Activated T-helper 2 cell treated with anti-CD3 and anti-CD28 coated beads, Interferon-gamma antibody, Interleukin-2, Interleukin-4, amounts not matched to agents 10 μg/mL and 5 μg/mL and 100 μg/mL, durations not matched to agents 14 hours and 24 hours and 36 hours (primary cell): Measurements from ENCODE around the gene MLXIPL. TPM values are rescaled to one million over a fixed set of nuclear protein-coding genes. Genes with fewer than 3 reads are reported as not detected.
"Not testable (repeated sequence)": the region's sequence is repeated elsewhere in the genome, so short reads cannot be mapped to it uniquely, and the experiment has no call there.

Experiments used
- DNase-seq: peaks from one replicate; pipeline ENCODE4 v3.0.0; 2021; ENCODE audit warnings: low spot score
- H3K27ac Mint-ChIP-seq: one replicate; pipeline ENCODE4 v1.8.0; 2021; ENCODE audit warnings: mixed read lengths
- H3K27me3 Mint-ChIP-seq: one replicate; pipeline ENCODE4 v1.8.0; 2021; ENCODE audit warnings: low read depth, mixed read lengths
- H3K36me3 Mint-ChIP-seq: one replicate; pipeline ENCODE4 v1.8.0; 2021; ENCODE audit warnings: low read depth, mixed read lengths
- H3K4me1 Mint-ChIP-seq: one replicate; pipeline ENCODE4 v1.8.0; 2021; ENCODE audit warnings: low read depth, mixed read lengths
- H3K4me3 Mint-ChIP-seq: one replicate; pipeline ENCODE4 v1.8.0; 2021; ENCODE audit warnings: low read depth, mild to moderate bottlenecking, moderate library complexity, mixed read lengths
- H3K9me3 Mint-ChIP-seq: one replicate; pipeline ENCODE4 v1.8.0; 2021; ENCODE audit warnings: mixed read lengths
- intact Hi-C: fragments of 100-400 bp; cut with micrococcal nuclease; formaldehyde crosslinking; loops from one replicate; pipeline ENCODE4 v1.15.1; 2023
- total RNA-seq: library from RNA; stranded (reverse); gene quantifications from 2 replicates; pipeline ENCODE4 v1.2.3, GENCODE V29; 2022

MLXIPL gene
- total RNA-seq, 1 donor from 2014 or later = not detected

DNA sequence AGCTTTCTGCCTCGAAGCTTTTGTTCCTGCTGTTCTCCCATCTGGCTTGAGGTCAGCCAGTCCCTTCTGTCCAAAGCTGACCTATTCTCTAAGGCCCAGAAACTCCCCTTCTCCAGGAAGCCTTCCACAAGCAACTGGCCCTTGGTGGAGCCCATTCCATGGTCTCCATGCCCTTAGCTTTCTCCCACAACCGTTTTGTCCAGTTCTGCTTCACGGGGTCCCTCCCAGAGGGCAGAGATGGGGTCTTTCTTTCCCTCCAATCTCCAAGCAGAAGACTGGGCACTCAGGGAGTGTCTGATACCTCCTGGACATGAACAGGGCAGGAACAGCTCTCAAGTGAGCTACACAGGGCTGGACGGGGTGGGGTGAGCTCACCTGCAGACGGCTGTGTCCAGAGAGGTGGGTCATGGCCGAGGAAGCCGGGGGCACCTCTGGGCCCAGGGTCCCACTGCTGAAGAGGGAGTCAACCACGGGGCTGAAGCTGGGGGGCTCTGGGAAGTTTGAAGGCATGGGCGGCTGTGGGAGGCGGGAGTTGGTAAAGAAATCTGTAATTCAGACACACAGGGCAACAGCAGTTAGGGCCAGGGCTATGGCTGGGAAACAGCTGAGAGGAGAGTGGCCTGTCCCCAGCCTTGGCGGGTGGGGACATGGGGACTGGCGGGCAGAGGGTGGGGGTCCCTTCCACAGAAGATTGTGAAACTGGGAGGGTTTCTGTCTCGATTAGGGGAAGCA lies 25.0 kb downstream of the MLXIPL start:
- no peak overlapping the region for H3K27ac Mint-ChIP-seq
- H3K9me3 Mint-ChIP-seq = no peaks in the 10 kb centered on the region
- peaks cover 10% of the 10 kb centered on the region for H3K27me3 Mint-ChIP-seq
- no peak for DNase-seq
- H3K4me3 Mint-ChIP-seq = no peak overlapping the region
- no peaks in the 10 kb centered on the region for H3K36me3 Mint-ChIP-seq
- intact Hi-C loops = no loop called here
- no peaks in the 10 kb centered on the region for H3K4me1 Mint-ChIP-seq

- intact Hi-C loops = no loop called here
- no peaks in the 10 kb centered on the region for H3K9me3 Mint-ChIP-seq
- no peak overlapping the region for H3K27ac Mint-ChIP-seq
- peaks cover 12% of the 10 kb centered on the region for H3K27me3 Mint-ChIP-seq
- H3K4me3 Mint-ChIP-seq = no peak overlapping the region
- no peaks in the 10 kb centered on the region for H3K36me3 Mint-ChIP-seq
- H3K4me1 Mint-ChIP-seq = no peaks in the 10 kb centered on the region
- no peak for DNase-seq
These were observed 26.1 kb downstream of the MLXIPL start for GRCh38 chr7:73597978-73598782.

GRCh38 chr7:73596191-73597065 lies 27.9 kb downstream of the MLXIPL start:
- H3K9me3 Mint-ChIP-seq = no peaks in the 10 kb centered on the region
- no peak overlapping the region for H3K27ac Mint-ChIP-seq
- intact Hi-C loops = no loop called here
- H3K4me1 Mint-ChIP-seq = no peaks in the 10 kb centered on the region
- H3K36me3 Mint-ChIP-seq = no peaks in the 10 kb centered on the region
- no peak overlapping the region for H3K4me3 Mint-ChIP-seq
- no peak for DNase-seq
- H3K27me3 Mint-ChIP-seq = peaks cover 12% of the 10 kb centered on the region

GRCh38 chr7:73595358-73595757 lies 29.0 kb downstream of the MLXIPL start:
- H3K27me3 Mint-ChIP-seq = peaks cover 12% of the 10 kb centered on the region
- H3K9me3 Mint-ChIP-seq = no peaks in the 10 kb centered on the region
- no peak overlapping the region for H3K4me3 Mint-ChIP-seq
- no peak overlapping the region for H3K27ac Mint-ChIP-seq
- H3K36me3 Mint-ChIP-seq = no peaks in the 10 kb centered on the region
- DNase-seq = no peak
- intact Hi-C loops = no loop called here
- H3K4me1 Mint-ChIP-seq = no peaks in the 10 kb centered on the region

DNA sequence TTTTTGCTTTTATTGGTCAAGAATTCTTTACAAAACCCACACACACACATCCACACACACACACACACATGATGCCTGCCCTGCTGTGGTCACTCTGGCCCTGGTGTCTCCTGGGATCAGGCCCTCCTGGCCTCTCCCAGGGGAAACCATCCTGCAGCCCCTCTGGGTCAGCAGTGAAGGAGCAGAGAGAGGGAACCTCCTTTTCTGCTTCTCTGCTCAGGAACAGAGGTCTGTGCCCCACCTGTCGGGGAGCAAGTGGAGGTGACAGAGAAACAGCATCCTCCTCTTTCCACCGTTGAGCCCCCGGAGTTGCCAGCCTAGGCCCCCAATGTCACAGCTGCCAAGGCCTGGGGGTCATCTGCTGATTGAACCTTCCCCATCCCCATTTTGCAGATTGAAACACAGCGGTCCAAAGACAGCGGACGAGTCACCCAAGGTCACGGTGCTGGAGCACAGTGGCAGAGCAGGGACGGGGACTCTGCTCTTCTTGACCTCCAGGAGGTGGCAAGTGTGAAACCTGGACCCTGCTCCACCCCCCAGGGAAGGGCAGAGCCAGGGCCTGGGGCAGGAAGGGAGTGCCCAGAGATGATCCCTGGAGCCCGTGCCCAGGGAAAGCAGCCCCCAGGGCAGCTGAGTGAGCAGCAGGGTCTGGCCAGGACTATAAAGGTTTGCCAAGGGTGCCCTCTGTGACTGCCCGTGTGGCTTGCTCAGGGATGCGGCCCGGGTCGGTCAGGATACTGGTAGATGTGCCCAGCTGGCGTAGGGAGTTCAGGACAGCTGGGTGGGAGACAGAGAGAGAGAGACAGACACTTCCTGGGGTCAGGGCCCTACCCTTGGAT lies 30.9 kb downstream of the MLXIPL start:
- H3K9me3 Mint-ChIP-seq = no peaks in the 10 kb centered on the region
- no peak overlapping the region for H3K4me3 Mint-ChIP-seq
- no peak for DNase-seq
- intact Hi-C loops = no loop called here
- H3K36me3 Mint-ChIP-seq = no peaks in the 10 kb centered on the region
- peaks cover 11% of the 10 kb centered on the region for H3K27me3 Mint-ChIP-seq
- no peaks in the 10 kb centered on the region for H3K4me1 Mint-ChIP-seq
- no peak overlapping the region for H3K27ac Mint-ChIP-seq

- intact Hi-C loops = no loop called here
- Mint-ChIP-seq H3K4me1 (peaks cover 5% of the 10 kb centered on the region), H3K36me3 (no peaks in the 10 kb centered on the region), H3K27me3 (peaks cover 8% of the 10 kb centered on the region), H3K9me3 (no peaks in the 10 kb centered on the region), H3K27ac (no peak overlapping the region), H3K4me3 (no peak overlapping the region)
- no peak for DNase-seq
These were observed 37.4 kb downstream of the MLXIPL start for GRCh38 chr7:73586911-73587310.

- peaks cover 7% of the 10 kb centered on the region for H3K4me1 Mint-ChIP-seq
- H3K27me3 Mint-ChIP-seq = peaks cover 8% of the 10 kb centered on the region
- no peaks in the 10 kb centered on the region for H3K9me3 Mint-ChIP-seq
- no peaks in the 10 kb centered on the region for H3K36me3 Mint-ChIP-seq
- H3K27ac Mint-ChIP-seq = no peak overlapping the region
- intact Hi-C loops = no loop called here
- H3K4me3 Mint-ChIP-seq = no peak overlapping the region
- no peak for DNase-seq
These were observed 39.1 kb downstream of the MLXIPL start for GRCh38 chr7:73585196-73585595.

- Mint-ChIP-seq H3K9me3 (no peaks in the 10 kb centered on the region), H3K4me3 (no peak overlapping the region), H3K36me3 (peaks cover 3% of the 10 kb centered on the region), H3K27ac (no peak overlapping the region), H3K4me1 (peaks cover 12% of the 10 kb centered on the region), H3K27me3 (peaks cover 8% of the 10 kb centered on the region)
- intact Hi-C loops = loop anchor here (1.0 kb wide), 1 partner anchor 60 kb away; the partner anchor contains the start of gene BAZ1B
- DNase-seq = no peak
These were observed 41.6 kb downstream of the MLXIPL start for GRCh38 chr7:73582664-73583202.

DNA sequence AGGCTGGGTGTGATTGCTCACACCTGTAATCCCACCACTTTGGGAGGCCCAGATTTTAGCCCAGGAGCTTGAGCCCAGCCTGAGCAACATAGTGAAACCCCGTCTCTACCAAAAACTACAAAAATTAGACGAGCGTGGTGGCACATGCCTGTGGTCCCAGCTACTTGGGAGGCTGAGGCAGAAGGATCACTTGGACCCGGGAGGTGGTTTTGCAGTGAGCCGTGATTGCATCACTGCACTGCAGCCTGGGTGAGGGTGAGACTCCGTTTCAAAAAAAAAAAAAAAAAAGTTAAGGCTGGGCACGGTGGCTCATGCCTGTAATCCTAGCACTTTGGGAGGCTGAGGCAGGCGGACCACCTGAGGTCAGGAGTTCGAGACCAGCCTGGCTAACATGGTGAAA lies 43.3 kb downstream of the MLXIPL start:
- Mint-ChIP-seq H3K36me3 (peaks cover 11% of the 10 kb centered on the region), H3K4me1 (peaks cover 15% of the 10 kb centered on the region)
- DNase-seq, H3K27me3 Mint-ChIP-seq, intact Hi-C loops, H3K27ac Mint-ChIP-seq, H3K4me3 Mint-ChIP-seq, H3K9me3 Mint-ChIP-seq: not testable (repeated sequence)

DNA sequence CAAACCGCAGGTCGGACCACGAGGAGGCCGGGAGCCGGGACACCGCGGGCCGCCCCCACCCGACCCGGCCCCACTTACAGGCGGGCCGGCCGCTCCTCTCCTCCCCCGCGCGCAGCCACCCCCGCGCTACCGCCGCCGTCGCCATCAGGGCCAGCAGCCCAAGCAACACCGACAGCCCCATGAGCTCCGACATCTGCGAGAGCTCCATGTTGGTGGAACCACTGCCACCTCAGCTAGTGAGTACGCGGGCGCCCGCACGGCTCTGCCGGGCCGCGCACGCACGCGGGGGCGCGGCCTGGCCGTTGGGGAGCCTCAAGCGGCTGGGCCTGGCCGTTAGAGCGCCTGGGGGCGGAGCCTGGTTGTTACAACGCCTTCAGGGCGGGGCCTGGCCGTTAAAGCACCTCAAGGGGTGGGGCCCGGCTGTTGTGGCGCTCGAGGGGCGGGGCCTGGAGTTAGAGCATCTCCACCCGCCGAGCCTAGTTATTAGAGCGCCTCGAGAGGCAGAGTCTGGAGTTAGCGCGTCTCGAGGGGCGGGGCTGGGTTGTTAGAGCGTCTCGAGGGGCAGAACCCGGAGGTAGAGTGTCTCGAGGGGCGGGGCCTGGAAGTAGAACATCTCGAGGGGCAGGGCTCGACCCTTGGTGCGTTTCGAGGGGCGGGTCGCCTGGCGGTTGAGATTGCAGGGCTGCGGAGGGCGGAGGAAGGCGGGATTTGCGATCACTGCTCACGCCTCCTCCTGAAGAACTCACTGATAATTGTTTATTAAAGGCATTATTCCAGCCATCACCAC lies 45.8 kb downstream of the MLXIPL start, which contains the start of gene TBL2:
TBL2 (minus strand) TSS at position 238 of the 787 bp plus-strand sequence; CDS start at position 208, 30 bp downstream.
- Mint-ChIP-seq H3K4me3 (peak within 1 kb of the TSS; percentile 92), H3K27ac (peak within 1 kb of the TSS; percentile 97), H3K4me1 (peaks cover 15% of the 10 kb centered on the region), H3K36me3 (peaks cover 22% of the 10 kb centered on the region), H3K9me3 (no peaks in the 10 kb centered on the region), H3K27me3 (no peaks in the 10 kb centered on the region)
- intact Hi-C loops = loop anchor here (1.0 to 5.0 kb wide), 5 partner anchors 21 to 160 kb away; partner anchors contain the start of genes ABHD11, BAZ1B, BCL7B and BUD23
- peak; percentile 97 for DNase-seq
